SK-N-SH (cell line): ENCODE data around the gene OCIAD1. TPM values are rescaled to one million over a fixed set of nuclear protein-coding genes. Genes with fewer than 3 reads are reported as not detected.

Source experiments
- CTCF ChIA-PET: fragments of 300-600, 350-600 bp; formaldehyde crosslinking; extraction: SDS; loops from one replicate; lab custom pipeline; 2021; lab: Yijun Ruan, JAX
- POLR2A ChIA-PET: fragments of 350-600 bp; sonication (Branson Sonifier 250); formaldehyde crosslinking; extraction: SDS; loops from one replicate; lab custom pipeline; 2020; ENCODE audit warnings: antibody characterized with exemption, inconsistent platforms; lab: Yijun Ruan, JAX
- DNase-seq: peaks from one replicate; pipeline ENCODE4 v3.0.0; 2012
- H2AFZ ChIP-seq: fragments of 200-600 bp; sonication (generic); 2 replicates; pipeline ENCODE4 v1.8.1; 2016; ENCODE audit warnings: antibody characterized with exemption, mild to moderate bottlenecking, low read depth
- H3F3A ChIP-seq: fragments of 200-600 bp; sonication (generic); replicated peaks from 2 replicates; pipeline ENCODE3; 2016; ENCODE audit warnings: antibody characterized with exemption, mild to moderate bottlenecking; ENCODE audit not compliant: insufficient read depth
- H3K27ac ChIP-seq, 2 experiments: fragments of 200-500 bp in 1 of 2; fragments of 200-600 bp in 1 of 2; sonication (Bioruptor generic) in 1 of 2; sonication (generic), shearing (Covaris generic) in 1 of 2; 2 replicates each; pipeline versions ENCODE4 v1.5.1 to v1.6.1; 2014 to 2016; ENCODE audit warnings: low read depth in 2 of 2, inconsistent platforms in 1 of 2, low read length in 1 of 2, mild to moderate bottlenecking in 1 of 2, mixed read lengths in 1 of 2
- H3K27me3 ChIP-seq: fragments of 200-600 bp; sonication (generic), shearing (Covaris generic); 2 replicates; pipeline ENCODE4 v1.6.1; 2016; ENCODE audit warnings: mixed run types; ENCODE audit not compliant: insufficient read depth
- H3K36me3 ChIP-seq, 2 experiments: fragments of 200-500 bp in 1 of 2; fragments of 200-600 bp in 1 of 2; sonication (Bioruptor generic) in 1 of 2; sonication (generic) in 1 of 2; replicated peaks in 1 of 2; 2 replicates each; pipeline versions ENCODE3 to v1.5.1; 2014 to 2016; ENCODE audit warnings: low read length in 1 of 2, mild to moderate bottlenecking in 1 of 2; ENCODE audit not compliant: insufficient read depth in 2 of 2, control insufficient read depth in 1 of 2
- H3K4me1 ChIP-seq, 2 experiments: fragments of 200-500 bp in 1 of 2; fragments of 200-600 bp in 1 of 2; sonication (Bioruptor generic) in 1 of 2; sonication (generic), shearing (Covaris generic) in 1 of 2; 2 replicates each; pipeline versions ENCODE4 v1.5.1 to v1.6.1; 2014 to 2016; ENCODE audit warnings: low read depth in 1 of 2, low read length in 1 of 2, mixed run types in 1 of 2; ENCODE audit not compliant: insufficient read depth in 2 of 2, control insufficient read depth in 1 of 2
- H3K4me2 ChIP-seq: fragments of 200-600 bp; sonication (generic), shearing (Covaris generic); 2 replicates; pipeline ENCODE4 v1.6.1; 2017; ENCODE audit warnings: mixed run types
- H3K4me3 ChIP-seq, 2 experiments: fragments of 200-500 bp in 1 of 2; fragments of 200-600 bp in 1 of 2; sonication (Bioruptor generic) in 1 of 2; sonication (generic), shearing (Covaris generic) in 1 of 2; 2 replicates each; pipeline versions ENCODE4 v1.5.1 to v1.8.1; 2014 to 2016; ENCODE audit warnings: low read depth in 2 of 2, inconsistent platforms in 1 of 2, low read length in 1 of 2, mild to moderate bottlenecking in 1 of 2, mixed read lengths in 1 of 2, moderate library complexity in 1 of 2
- H3K79me2 ChIP-seq: fragments of 200-600 bp; sonication (generic); 2 replicates; pipeline ENCODE4 v1.8.1; 2017; ENCODE audit warnings: mild to moderate bottlenecking; ENCODE audit not compliant: insufficient read depth
- H3K9ac ChIP-seq: fragments of 200-600 bp; sonication (generic); 2 replicates; pipeline ENCODE4 v1.6.1; 2017; ENCODE audit warnings: mixed run types
- H3K9me2 ChIP-seq: fragments of 200-600 bp; sonication (generic); 2 replicates; pipeline ENCODE4 v1.6.1; 2017; ENCODE audit warnings: mixed run types
- H3K9me3 ChIP-seq: fragments of 200-600 bp; sonication (generic); 2 replicates; pipeline ENCODE4 v1.6.1; 2017; ENCODE audit warnings: mixed run types, mild to moderate bottlenecking, moderate library complexity
- H4K20me1 ChIP-seq: fragments of 200-600 bp; sonication (generic); 2 replicates; pipeline ENCODE4 v1.6.1; 2017; ENCODE audit warnings: mild to moderate bottlenecking, mixed run types; ENCODE audit not compliant: insufficient read depth
- CHD2 ChIP-seq: fragments of 150-350 bp; IDR thresholded peaks from 2 replicates; pipeline ENCODE4 v1.6.1; 2018; ENCODE audit warnings: low read length; ENCODE audit not compliant: partially characterized antibody
- CTCF ChIP-seq: fragments of 200-600 bp; sonication (generic); IDR thresholded peaks from 2 replicates; pipeline ENCODE4 v1.6.1; 2017; ENCODE audit warnings: antibody characterized with exemption, mild to moderate bottlenecking, moderate library complexity
- ELF1 ChIP-seq: IDR thresholded peaks from 2 replicates; pipeline ENCODE4 v1.4.0; 2012
- EP300 ChIP-seq, 2 experiments: IDR thresholded peaks; 2 replicates each; pipeline versions ENCODE4 v1.4.0 to v1.6.1; 2012; ENCODE audit warnings: borderline replicate concordance in 1 of 2, low read depth in 1 of 2, low read length in 1 of 2
- FOSL2 ChIP-seq: IDR thresholded peaks from 2 replicates; pipeline ENCODE4 v1.4.0; 2012; ENCODE audit warnings: low read depth, mild to moderate bottlenecking, moderate library complexity, borderline replicate concordance
- FOXM1 ChIP-seq: IDR thresholded peaks from 2 replicates; pipeline ENCODE4 v1.4.0; 2012; ENCODE audit warnings: low read depth, mild to moderate bottlenecking
- GABPA ChIP-seq: IDR thresholded peaks from 2 replicates; pipeline ENCODE4 v1.4.0; 2012; ENCODE audit warnings: low read depth, mild to moderate bottlenecking
- GATA2 ChIP-seq: sonication (generic); formaldehyde crosslinking; IDR thresholded peaks from 2 replicates; pipeline ENCODE4 v1.5.0; 2020; ENCODE audit warnings: mild to moderate bottlenecking, missing genetic modification reagents
- JUND ChIP-seq: IDR thresholded peaks from 2 replicates; pipeline ENCODE4 v1.4.0; 2012
- MEF2A ChIP-seq: IDR thresholded peaks from 2 replicates; pipeline ENCODE4 v1.4.0; 2012; ENCODE audit warnings: low read depth, borderline replicate concordance
- NFIC ChIP-seq: IDR thresholded peaks from 2 replicates; pipeline ENCODE4 v1.4.0; 2012; ENCODE audit warnings: borderline replicate concordance
- POLR2AphosphoS5 ChIP-seq: IDR thresholded peaks from 2 replicates; pipeline ENCODE4 v1.6.1; 2012; ENCODE audit warnings: low read depth, low read length
- RAD21 ChIP-seq: IDR thresholded peaks from 2 replicates; pipeline ENCODE4 v1.6.1; 2012; ENCODE audit warnings: mild to moderate bottlenecking, low read length
- RCOR1 ChIP-seq: fragments of 150-350 bp; IDR thresholded peaks from 2 replicates; pipeline ENCODE4 v1.6.1; 2017; ENCODE audit warnings: antibody characterized with exemption, low read length
- REST ChIP-seq: IDR thresholded peaks from 2 replicates; pipeline ENCODE4 v1.6.1; 2012; ENCODE audit warnings: mild to moderate bottlenecking, low read depth, low read length, moderate library complexity
- RXRA ChIP-seq: IDR thresholded peaks from 2 replicates; pipeline ENCODE4 v1.4.0; 2012; ENCODE audit warnings: low read depth, mild to moderate bottlenecking, borderline replicate concordance
- SIN3A ChIP-seq: IDR thresholded peaks from 2 replicates; pipeline ENCODE4 v1.6.1; 2012; ENCODE audit warnings: low read depth, mild to moderate bottlenecking, low read length, moderate library complexity, borderline replicate concordance
- TAF1 ChIP-seq: IDR thresholded peaks from 2 replicates; pipeline ENCODE4 v1.6.1; 2012; ENCODE audit warnings: low read depth, mild to moderate bottlenecking, low read length, moderate library complexity, borderline replicate concordance
- TCF12 ChIP-seq: IDR thresholded peaks from 2 replicates; pipeline ENCODE4 v1.4.0; 2012
- USF1 ChIP-seq: IDR thresholded peaks from 2 replicates; pipeline ENCODE4 v1.4.0; 2012; ENCODE audit warnings: low read depth, borderline replicate concordance
- YY1 ChIP-seq: IDR thresholded peaks from 2 replicates; pipeline ENCODE4 v1.4.0; 2012; ENCODE audit warnings: low read depth, mild to moderate bottlenecking
- whole genome bisulfite sequencing: methylation state at CpG from one replicate; pipeline ENCODE4 v1.1.6; 2017; ENCODE audit warnings: low lambda C conversion rate; 5-methylcytosine and 5-hydroxymethylcytosine counted together
- polyA plus RNA-seq, 3 experiments: library from polyadenylated mRNA; depleted of rRNA; stranded (reverse); fragments of >200 nt; gene quantifications; 2 replicates each; pipeline ENCODE4 v1.2.3, GENCODE V29; 2012

OCIAD1 gene
- polyA plus RNA-seq, 1 of the 3 experiments (the other 2 are of a cell fraction): 113 TPM

GRCh38 chr4:48827622-48828021 lies 3.3 kb upstream of the OCIAD1 start:
- no peak for TF ChIP-seq RCOR1
- no peak for TF ChIP-seq ELF1
- no peak for TF ChIP-seq NFIC
- TF ChIP-seq GATA2 (CRISPR knock-in tag): no peak
- no peak for TF ChIP-seq GABPA
- TF ChIP-seq JUND: no peak
- TF ChIP-seq RAD21: no peak
- TF ChIP-seq MEF2A: no peak
- no peak for TF ChIP-seq TCF12
- TF ChIP-seq FOXM1: no peak
- TF ChIP-seq USF1: no peak
- ChIA-PET CTCF (no interaction called here), POLR2A (no interaction called here)
- H3K9me3 ChIP-seq: no peaks in the 10 kb centered on the region
- no peak overlapping the region for H3K27ac ChIP-seq
- peaks cover 0 to 7% of the 10 kb centered on the region in 2 experiments; a peak in 2 of 4 replicates for H3K4me1 ChIP-seq
- no peaks in the 10 kb centered on the region for H3K27me3 ChIP-seq
- H3K9me2 ChIP-seq: no peaks in the 10 kb centered on the region
- peaks cover 17% of the 10 kb centered on the region for H3K79me2 ChIP-seq
- no peak overlapping the region for H3K9ac ChIP-seq
- H3K4me2 ChIP-seq: no peak overlapping the region
- no peaks in the 10 kb centered on the region for H3F3A ChIP-seq
- H3K36me3 ChIP-seq: no peaks in the 10 kb centered on the region
- DNase-seq: no peak
- H4K20me1 ChIP-seq: no peaks in the 10 kb centered on the region
- 83% methylated on average over 3 of the region's 5 CpGs for WGBS
- no peak overlapping the region for H2AFZ ChIP-seq
- H3K4me3 ChIP-seq: no peak overlapping the region

GRCh38 chr4:48831532-48832030 lies 693 bp downstream of the OCIAD1 start:
- Histone ChIP-seq H2AFZ (peak overlapping the region; percentile 87), H3F3A (peaks cover 5% of the 10 kb centered on the region), H3K27ac (peak overlapping the region; percentile 93 to 96), H3K4me2 (peak overlapping the region; percentile 75), H4K20me1 (no peaks in the 10 kb centered on the region), H3K36me3 (peaks cover 23 to 31% of the 10 kb centered on the region in 2 experiments), H3K79me2 (peaks cover 55% of the 10 kb centered on the region), H3K9me2 (no peaks in the 10 kb centered on the region), H3K4me1 (peaks cover 0 to 9% of the 10 kb centered on the region in 2 experiments; a peak in 3 of 4 replicates), H3K27me3 (no peaks in the 10 kb centered on the region), H3K4me3 (peak overlapping the region; percentile 72 to 94), H3K9me3 (no peaks in the 10 kb centered on the region), H3K9ac (peak overlapping the region; percentile 99)
- TF ChIP-seq CTCF (no peak), USF1 (no peak), TCF12 (no peak), YY1 (no peak), REST (no peak), FOSL2 (no peak), TAF1 (no peak), SIN3A (no peak), MEF2A (no peak), EP300 (IDR thresholded peaks at IDR 0.05; ENCODE audit: borderline replicate concordance in 1 of 2, low read depth in 1 of 2, low read length in 1 of 2) (no peak), RXRA (no peak), CHD2 (no peak), FOXM1 (no peak), POLR2AphosphoS5 (no peak)
- no peak for DNase-seq
- POLR2A ChIA-PET: interaction anchor here (1.8 kb wide), 1 partner anchor 51 kb away, joined by 6 read pairs; the partner anchor contains the start of gene FRYL
- 2% methylated on average over 10 of the region's 10 CpGs for WGBS
- CTCF ChIA-PET: interaction anchor here (0.8 to 1.4 kb wide), 3 partner anchors 19 to 75 kb away, joined by 3 to 4 read pairs (median 3); partner anchors contain the start of gene OCIAD2
